NCI-H345 (cell line): ENCODE results near the gene LRRC47.
"Not testable (repeated sequence)": the region's sequence is repeated elsewhere in the genome, so short reads cannot be mapped to it uniquely, and the experiment has no call there.

Source experiments
- DNase-seq: peaks from one replicate; lab custom pipeline; 2025; lab: John Stamatoyannopoulos, UW

The LRRC47 gene

DNA sequence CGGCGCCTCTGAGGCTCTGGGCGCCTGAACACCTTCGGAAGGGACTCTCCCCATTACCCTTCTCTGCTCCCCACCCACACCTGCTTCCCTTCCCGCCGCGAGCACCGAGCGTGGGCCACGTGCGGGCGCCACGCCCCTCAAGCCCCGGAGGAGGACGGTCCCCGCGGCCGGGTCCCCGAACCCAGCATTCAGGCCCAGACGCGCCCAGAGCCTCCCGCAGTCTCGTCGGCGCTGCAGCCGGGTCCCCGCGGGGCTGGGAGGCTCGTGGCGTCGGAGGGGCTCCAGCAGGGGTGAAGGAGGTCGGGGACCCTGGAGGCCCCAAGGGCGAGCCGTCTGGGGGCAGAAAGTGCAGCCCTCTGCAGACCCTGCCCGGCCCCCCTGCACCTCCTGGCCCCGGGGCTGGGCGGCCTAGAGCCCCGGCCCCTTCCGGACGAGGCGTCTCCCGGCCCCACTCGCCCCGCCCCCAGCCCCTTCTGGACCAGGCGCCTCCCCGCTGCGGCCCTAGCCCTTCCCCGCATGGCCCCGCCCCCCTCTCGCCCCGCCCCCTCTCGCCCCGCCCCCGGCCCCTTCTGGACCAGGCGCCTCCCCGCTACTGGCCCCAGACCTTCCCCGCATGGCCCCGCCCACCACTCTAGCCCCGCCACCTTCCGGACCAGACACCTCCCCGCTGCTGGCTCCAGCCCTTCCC is 24.1 kb downstream of the LRRC47 start:
- DNase-seq = peak; percentile 89

DNA sequence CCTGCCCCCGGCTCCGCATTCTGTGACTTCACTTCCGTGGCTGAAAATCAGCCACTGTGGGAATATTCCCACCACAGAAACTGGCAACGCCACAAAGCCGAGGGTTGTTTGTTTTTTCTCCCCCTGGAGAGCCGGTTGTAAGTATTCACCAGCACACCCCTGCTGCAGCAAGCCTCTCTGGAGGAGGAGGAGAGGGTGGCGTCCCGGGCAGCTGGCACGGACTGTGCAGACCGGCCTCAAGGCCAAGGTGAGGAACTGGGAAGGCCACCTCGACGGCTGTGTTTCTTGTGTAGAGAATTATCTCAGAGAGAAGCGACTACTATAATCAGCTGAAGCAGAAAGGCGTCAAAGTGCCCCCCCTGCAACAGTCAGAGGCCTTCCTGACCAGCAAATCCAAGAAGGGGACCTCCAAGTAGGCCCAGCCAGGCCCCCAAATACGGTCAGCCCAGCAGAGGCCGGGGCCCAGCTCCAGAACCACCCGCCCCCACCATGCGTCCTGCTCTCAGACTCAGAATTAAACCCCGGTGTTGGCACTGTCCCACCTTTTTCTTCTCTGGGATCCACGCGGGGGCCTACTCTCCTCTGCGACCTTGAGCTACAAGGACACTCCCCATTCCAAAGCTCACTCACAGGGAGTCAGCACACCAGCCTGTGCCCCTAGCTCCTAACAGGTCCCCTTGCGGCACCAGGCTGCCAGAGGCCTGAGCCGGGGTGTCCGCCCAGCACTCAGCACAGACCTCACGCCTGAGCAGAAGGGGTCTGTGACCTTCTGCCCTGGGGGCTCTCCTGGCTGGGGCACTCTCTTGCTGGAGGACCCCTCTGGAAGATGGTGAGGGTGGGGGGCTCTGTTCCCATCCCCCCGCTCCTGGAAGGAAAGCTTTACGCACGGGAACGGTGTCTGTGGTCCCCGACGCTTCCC is 24.9 kb downstream of the LRRC47 start:
- DNase-seq = no peak

GRCh38 chr1:3770047-3770765 is 26.1 kb downstream of the LRRC47 start:
- DNase-seq = no peak

- no peak for DNase-seq
Observed at GRCh38 chr1:3768811-3769390, 27.4 kb downstream of the LRRC47 start.

DNA sequence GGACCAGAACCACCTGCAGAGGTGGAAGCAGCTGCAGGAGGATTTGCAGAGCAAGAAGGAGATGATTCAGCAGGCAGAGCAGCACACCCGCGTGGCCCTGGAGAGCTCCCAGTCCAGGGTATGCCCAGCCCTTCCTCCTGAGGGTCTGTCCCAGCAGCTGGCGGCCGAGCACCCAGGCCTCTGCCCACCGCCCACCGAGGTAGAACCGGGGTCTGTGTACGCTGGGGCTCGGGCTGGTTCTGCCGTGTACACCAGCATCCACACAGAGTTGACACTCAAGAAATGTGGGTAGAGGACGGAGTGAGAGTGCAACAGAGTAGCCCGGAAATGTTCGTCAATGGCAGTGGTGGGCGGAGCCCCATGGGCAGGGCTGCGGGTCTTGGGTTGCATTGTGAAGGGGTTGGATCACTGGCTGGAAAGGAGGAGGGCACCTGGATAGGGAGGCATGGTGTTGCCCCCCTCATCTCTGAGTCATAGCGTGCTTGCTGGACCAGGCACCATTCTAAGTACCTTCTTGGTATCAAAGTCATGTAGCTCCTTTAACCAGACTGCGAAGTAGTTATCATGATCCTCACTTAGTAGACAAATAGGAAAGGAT is 28.9 kb downstream of the LRRC47 start:
- DNase-seq = no peak

GRCh38 chr1:3763351-3764125 is 32.8 kb downstream of the LRRC47 start:
- no peak for DNase-seq

DNA sequence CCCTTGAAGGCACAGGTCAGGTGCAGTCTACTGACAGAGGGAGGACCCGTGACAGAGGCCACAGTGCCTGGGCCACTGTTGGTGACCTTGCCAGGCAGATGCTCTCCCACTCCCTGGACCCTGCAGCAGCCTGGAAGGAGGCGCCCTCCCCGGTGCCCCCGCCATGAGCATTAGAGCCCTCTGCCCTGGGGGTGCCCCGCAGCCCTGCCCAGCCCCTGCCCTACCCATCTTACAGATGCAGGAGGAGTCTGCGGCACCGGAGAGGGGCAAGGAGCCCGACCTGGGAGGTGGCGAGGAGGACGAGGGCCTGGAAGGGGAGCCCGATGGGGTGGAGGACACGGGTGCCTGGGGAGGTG is 33.4 kb downstream of the LRRC47 start:
- no peak for DNase-seq

- DNase-seq = no peak
Observed at GRCh38 chr1:3762151-3762872, 34.0 kb downstream of the LRRC47 start.

DNA sequence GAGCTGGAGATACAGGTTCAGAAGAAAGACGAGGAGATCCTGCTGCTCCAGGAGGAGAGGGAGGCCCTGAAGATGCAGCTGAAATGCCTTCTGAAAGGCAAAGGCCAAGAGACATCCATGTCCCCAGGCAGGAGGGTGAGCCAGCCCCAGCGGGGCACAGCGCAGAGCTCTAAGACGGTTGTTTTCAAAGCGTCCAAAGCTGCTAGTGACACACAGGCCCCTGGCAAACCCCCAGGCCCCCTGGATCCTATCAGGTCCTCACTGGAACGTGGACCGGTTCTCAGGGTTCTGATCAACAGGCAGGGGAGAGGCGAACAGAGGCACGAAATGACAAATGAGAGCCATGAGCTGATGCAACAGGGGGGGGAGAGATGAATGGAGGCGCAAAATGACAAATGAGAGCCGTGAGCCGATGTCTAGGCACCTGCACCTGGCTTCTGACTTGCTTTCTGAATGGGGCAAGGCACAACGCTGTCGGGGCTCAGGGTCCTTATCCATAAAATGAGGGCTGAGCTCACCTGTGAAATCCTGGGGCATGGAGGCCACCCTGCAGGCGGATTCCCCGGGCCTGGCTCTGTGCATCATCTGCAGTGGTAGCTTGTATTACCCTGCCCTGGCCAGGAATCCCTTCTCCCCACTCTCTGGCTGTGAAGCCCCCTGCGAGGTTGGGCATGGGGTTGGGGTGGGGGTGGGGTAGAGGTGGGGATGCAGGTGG is 34.8 kb downstream of the LRRC47 start:
- DNase-seq = no peak

GRCh38 chr1:3759796-3760195 is 36.5 kb downstream of the LRRC47 start:
- DNase-seq = no peak

GRCh38 chr1:3759164-3759563 is 37.1 kb downstream of the LRRC47 start:
- DNase-seq = no peak

- DNase-seq = no peak
Observed at GRCh38 chr1:3756394-3756793, 39.9 kb downstream of the LRRC47 start.

DNA sequence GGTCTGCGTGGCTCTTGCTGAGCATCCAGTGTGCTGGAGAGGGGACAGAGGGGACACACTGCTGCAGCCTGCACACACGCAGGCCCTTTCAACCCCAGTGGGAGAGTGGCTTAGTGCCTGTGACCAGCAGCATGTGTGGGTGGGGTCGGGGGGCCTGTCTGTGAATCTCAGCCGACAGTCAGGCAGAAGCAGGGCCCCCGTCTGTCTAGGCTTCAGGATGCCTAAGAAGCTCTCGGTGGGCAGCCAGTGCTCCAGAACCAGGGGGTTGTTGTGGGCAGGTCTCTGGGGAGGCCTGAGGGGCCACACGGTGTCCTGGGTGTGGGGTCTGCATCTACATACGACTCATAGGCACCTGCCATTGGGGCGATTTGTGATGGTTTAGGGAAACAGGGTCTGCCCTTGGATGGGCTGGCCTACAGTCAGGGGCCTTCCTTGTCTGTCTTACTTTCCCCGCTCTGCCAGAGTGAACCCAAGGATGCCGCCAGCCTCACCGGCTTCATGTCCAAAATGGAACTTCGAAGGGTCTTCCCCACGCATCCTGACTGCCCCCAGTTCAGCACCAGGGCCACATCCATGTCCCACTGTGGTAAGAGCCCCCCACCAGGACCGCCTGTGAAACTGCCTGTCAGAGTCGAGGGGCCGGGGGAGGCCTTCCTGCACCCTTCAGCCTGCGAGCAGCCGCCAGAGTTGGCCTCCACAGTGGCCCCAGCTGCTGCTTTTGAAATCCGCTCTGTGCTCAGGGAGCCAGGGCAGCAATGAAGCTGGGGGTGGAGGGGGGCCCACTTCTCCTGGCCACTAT is 42.4 kb downstream of the LRRC47 start:
- DNase-seq = no peak

DNA sequence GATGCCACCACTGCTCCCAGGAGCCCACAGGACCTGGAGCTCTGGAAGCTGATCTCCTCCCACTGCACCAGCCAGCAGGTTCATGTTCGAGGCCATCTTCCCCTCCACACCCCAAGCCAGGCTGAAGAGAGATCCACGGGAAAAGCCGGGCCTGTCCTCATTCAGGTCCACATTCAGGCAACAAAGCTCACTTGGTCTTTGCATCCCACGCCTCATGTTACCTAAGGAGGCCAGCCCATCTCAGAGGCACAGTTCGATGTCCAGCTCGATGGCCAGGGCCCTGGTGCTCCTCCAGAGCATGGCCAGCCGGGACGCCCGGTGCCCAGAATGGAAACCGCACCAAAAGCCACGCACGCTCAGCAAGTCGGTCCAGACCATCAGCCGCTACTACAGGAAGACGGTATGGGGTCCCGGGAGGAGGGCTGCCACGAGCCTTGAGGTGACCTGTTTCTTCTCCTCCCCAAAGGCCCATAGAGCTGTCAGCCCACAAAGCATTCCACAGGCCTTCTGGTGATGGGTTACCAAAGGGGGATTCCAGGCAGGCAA is 43.8 kb downstream of the LRRC47 start, which contains the start of gene CCDC27:
Gene CCDC27 (plus strand): TSS at position 51 of the 546 bp plus-strand sequence. CDS start 32 bp downstream, at position 83.
- no peak for DNase-seq

- no peak for DNase-seq
Observed at GRCh38 chr1:3750741-3751140, 45.6 kb downstream of the LRRC47 start.

DNA sequence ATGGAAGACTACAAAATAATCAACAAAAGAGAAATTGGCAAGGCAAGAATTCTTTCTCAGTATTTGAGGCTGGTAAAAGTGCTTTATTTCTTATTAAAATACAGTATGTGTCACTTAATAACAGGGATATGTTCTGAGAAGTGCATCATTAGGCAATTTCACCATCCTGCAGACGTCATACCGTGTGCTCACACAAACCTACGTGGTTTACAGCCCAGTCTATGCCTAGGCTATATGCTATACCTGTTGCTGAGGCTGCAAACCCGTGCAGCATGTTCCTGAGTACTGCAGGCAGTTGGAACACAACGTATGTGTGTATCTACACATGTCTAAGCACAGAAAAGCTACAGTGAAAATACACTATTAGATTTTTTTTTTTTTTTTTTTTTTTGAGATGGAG is 46.8 kb downstream of the LRRC47 start:
- no peak for DNase-seq

GRCh38 chr1:3748316-3748900 is 47.9 kb downstream of the LRRC47 start:
- DNase-seq = not testable (repeated sequence)

DNA sequence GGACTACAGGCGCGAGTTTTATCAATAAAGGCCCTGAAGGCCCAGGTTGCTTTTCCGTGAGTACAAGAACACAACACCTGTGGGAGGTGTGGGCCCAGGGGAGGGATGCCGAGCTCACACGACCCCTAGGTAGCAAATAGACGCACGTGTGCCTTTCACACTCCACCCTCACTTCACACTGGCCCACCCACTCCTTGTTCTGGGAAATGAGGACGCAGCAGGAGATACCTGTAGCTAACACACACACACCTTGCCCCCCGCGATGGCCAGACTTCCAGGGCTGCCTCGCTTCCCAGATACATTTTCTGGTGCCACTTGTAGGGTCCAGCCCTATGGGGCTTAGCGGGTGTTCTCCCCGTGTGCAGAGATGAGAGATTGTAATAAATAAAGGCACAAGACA is 48.4 kb downstream of the LRRC47 start:
- DNase-seq = no peak
